Measurements from ENCODE around the gene GALNT14.
"Not testable (repeated sequence)": the region's sequence is repeated elsewhere in the genome, so short reads cannot be mapped to it uniquely, and the experiment has no call there.

GALNT14 gene

DNA sequence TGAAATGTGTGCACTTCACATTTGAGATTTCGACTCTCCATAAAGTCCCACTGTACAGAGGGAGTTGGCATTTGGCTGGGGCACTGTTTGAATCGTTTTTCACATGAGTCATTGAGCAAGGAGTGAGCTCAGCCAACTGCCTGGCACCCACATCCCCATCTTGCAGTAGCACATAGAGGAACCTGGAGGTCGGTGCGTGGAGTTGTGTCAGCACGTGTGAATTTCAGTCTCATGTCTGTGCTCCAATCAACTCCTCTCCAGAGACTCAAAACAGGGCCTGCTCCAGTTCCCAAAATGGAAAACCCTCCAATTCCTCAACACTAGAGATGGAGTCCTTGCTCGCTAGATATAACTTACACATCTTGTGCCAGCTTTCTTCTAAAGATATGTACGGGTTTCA lies 204.2 kb downstream of the GALNT14 start:
- no peak for DNase-seq

DNA sequence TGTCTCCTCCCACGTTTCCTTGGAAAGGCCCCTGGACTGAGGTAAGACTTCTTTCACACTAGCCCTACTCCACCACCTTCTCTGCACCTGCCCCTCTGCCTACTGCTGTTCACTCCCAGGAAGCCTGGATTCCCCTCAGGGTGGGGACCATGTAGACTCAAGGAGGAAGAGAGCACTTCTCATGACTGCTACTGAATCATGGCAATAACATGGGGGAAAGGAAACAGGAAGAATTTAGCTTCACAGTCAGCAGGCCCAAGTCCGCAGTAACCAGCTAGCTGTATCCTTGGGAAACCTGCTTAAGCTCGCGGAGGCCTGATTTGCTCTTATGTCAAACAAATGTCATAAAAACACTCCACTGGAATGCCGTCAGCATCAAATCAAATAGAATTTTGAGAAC lies 204.7 kb downstream of the GALNT14 start:
- DNase-seq, result no peak

DNA sequence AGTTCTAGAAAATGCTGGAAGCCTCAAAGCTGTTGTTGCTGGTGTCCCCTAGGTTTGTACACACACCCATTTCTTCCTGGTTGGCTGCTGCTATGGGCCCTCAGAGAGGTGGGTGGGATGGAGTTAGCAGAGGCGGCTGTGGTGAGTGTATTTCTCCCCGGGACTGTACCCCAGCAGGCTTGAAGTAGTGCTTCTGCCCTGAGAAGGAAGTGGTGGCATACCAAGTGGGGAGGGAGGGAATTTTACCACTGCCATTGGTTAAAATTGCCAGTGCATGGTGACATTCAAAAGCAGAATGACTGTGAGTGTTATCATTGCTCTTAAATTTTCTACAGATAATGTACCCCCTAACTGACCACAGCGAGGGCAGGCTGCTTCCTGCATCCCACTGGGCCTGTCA lies 205.4 kb downstream of the GALNT14 start:
- no peak for DNase-seq

DNA sequence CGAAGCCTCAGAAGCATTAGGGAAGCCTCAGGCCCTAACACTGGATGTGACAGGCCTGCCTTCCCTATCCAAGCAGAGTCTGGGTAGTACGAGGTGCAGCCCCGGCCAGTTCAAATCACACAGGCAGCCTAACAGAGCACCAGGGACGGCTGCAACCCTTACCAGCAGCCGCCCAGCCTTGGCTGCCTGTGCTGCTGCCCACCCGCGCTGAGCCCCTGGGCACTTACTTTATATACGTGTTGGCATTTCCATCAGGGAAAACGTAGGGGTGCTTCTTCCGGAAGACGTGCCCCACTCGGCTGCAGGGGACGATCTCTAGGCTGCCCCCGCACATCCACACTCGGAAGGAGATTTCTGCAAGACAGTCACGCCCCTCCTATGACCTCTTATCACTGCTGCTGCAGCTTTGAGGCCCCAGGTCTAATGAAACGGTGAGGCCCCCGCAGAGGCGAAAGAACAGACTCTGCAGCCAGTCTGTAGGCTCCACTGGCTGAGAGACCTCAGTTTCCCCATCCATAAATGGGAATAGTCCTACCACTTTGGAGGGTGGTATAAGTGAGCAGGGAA lies 206.3 kb downstream of the GALNT14 start:
- no peak for DNase-seq

DNA sequence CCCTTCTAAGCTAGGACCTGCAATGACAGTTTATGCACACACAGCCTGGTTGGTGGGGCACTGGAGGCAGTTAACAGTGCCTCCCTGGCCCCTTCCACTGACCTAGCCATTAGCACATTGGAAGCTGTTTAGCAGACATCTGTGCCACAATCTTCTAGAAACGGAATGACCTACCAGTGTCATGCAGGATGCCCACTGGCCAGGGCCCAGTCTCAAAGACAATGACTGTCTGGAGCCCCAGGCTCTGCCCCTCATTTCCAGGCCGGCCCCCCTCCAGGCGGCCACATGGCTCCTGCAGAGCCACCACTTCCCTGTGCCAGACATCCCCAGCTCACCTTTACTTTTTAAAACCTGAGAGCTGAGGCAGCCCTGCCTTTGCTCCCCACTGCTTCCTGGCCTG lies 207.5 kb downstream of the GALNT14 start:
- no peak for DNase-seq

DNA sequence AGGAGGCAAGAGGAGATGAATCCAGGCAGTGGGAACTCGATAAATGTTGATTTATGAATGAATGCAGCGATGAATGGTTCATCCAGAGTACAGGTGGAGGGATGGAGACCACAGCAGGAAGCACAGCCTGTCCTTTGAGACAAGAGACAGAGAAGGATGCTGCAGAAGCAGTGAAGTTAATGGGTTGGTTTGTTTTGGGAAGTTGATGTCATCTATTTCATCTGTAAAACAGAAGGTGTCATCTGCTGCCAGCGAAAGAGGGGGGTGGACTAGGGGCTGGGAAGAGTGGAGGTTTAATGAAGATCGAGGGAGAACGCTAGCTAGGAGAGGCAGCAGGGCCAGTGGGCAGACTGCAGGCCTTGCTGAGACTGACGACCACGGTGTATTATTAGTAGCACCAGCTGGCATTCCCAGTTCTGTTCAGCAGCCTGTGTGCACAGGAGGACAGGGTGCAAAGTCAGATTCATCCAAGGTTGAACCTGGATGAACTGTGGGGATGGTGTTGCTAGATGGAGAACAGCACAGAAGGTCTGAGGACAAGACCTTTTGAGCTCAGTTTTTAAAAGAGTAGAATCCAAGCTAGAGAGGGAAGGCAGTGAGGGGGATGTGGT lies 210.7 kb downstream of the GALNT14 start:
- peak; percentile 83 for DNase-seq

DNA sequence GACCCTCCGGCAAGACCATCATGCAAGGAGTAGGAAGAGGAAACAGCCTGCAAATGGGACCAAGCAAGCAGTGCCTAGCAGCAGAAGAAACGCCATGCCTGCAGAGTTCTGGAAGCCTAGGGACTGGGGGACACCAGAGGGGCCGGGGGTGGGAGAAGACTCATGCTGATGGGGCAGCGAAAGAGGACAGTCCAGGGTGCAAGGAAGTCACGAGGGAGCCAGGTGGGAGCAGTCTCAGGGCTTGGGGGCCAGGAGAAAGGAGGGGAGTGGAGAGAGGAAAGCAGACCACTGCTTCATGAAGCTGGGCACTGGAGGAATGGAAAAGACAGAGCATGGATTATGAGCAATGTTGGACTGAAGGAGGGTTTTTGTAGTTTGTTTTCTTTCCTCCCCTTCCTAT lies 211.6 kb downstream of the GALNT14 start:
- no peak for DNase-seq

DNA sequence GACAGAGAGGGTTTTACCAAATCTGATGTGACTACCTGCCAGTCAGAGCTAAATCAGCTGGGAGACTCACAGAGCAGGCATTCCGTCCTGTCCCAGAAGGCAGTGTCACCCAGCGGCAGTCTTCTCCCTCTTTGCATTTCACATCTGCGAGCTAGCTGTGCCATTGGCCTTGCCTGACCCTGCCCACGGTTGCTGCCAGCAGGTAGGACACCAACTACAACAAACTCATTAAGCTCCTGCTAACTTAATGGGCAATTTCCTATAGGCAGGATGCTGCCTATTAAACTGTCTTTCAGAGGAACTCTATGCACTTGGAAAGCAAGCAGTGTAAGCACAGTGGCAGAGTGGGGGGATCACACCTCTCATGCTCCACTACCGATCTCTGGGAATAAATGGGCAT lies 214.6 kb downstream of the GALNT14 start:
- no peak for DNase-seq

DNA sequence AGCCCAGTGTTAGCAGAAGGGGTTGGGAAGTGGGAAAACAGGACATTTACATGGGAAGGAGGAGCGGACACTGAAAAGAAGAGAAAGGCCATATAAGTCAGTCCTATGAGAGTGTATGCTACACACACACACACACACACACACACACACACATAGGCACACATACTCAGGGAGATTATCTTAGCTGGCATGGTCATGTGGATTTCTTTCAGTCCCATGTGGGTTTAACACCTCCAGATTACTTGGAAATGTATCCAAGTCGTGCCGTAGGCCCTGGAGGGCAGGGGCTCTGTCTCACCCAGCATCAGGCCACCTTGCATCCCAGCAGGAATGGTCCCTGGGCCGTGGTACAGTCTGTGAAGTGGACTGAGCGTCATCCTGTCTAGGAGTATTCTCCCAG lies 217.7 kb downstream of the GALNT14 start:
- no peak for DNase-seq

DNA sequence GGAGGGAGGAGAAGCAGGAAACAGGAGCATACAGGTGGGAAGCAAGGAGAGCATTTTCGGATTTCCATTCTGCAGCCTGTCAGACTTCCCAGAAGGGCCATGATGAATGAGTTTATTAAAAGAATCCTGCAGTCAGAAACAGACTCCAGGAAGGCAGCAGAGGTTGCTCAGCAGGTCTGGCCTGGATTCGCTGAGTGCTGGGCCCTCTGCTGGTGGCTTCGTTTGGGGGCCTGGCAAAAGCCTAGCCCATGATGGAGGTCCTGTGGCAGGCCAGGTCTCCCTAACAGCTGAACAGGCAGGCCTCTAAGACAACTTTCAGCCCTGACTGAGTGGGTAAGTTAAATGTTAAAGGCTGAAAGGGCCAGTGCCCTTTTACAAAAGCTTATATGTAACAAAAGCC lies 222.8 kb downstream of the GALNT14 start:
- peak; percentile 6 for DNase-seq

DNA sequence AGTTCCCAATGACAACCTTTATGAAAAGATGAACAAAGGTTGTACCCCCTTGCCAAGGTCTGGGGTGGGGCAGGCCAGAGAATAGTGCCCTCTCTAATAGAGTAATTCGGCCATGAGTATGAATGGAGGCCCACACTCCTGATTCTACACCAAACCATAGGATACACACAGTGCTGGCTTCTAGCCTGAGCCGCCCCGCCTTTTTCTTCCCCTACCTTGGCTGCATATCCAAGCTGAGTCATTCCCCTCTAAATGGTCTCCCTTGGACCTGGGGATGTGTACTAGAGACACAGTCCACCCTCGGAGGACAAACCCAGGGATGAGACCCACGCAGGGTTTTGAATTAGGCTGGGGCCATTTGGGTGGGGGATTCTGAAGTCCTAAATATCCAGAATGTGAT lies 223.8 kb downstream of the GALNT14 start:
- DNase-seq, result no peak

DNA sequence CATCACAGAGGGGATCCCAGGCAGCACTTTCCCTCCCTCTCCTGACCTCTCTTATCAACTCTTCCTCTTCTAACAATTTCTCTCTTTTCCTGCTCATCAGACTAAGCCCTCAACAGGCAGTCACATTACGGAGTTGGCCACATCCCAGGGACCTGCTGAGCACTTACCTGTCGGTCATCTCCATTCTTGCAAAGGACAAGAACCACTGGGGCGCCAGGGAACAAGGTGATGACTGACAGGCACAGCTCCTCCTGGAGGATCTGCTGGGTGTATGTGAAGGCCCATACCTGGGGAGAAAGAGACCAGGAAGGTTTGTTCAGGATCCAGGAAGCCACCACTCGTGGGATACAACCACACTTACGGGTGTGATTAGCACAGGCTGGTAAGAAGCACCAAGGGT lies 226.2 kb downstream of the GALNT14 start:
- no peak for DNase-seq

DNA sequence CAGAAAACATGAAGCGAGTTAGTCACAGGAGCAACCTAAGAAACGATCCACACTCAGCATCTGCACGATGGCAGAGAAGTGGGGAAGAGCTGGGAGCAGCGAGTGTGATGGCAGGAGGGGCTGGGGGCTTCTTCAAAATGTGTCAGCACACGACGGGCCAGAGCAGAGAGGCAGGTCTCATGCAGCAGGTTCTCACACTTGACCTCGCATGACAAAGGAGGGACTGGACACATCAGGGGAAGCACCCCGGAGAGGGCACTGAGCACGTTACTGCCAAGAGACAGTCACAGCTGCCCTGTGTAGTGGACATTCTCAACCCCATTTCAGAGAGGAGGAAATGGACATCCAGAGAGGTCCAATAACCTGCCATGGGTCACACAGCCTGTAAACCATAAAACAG lies 226.9 kb downstream of the GALNT14 start:
- DNase-seq, result no peak

DNA sequence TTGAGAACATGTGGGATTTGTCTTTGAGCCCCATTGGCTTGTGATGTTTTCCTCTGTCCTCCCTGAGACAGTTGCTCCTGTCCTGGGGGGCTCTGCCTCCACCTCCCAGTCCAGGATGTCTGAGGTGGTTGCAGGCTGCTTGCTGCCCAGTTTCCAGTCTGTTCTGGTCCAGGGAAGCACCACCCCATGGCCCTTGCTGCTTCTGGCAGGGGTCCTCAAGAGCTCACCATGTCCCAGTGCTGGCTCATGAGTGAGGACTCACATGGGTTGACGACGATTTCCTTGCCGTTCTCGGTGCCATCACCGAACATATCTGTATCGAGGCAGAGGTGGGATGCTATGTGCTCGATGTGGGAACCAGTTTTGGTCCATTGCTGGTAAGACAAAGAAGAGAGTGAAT lies 227.6 kb downstream of the GALNT14 start:
- DNase-seq, result no peak

DNA sequence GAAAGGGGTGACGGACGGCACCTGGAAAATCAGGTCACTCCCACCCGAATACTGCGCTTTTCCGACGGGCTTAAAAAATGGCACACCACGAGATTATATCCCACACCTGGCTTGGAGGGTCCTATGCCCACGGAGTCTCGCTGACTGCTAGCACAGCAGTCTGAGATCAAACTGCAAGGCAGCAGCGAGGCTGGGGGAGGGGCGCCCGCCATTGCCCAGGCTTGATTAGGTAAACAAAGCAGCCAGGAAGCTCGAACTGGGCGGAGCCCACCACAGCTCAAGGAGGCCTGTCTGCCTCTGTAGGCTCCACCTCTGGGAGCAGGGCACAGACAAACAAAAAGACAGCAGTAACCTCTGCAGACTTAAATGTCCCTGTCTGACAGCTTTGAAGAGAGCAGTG lies 233.8 kb downstream of the GALNT14 start:
- not testable (repeated sequence) for DNase-seq

DNA sequence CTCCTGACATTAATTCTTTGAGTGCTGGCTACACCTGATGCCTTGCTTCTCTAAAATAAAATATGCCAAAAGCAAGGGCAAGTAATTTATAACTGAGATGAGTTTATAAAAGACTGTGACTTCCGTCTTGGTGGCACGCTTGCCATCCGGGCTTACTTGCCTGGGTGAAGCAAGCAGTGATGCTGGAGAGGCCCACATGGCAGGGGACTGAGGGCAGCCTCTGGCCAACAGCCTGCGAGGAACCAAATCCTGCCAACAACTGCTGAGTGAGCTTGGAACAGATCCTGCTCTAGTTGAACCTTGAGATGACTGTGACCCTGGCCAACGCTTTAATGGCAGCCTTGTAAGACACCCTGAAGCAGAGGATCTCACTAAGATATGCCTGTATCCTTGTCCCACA lies 234.9 kb downstream of the GALNT14 start:
- no peak for DNase-seq

DNA sequence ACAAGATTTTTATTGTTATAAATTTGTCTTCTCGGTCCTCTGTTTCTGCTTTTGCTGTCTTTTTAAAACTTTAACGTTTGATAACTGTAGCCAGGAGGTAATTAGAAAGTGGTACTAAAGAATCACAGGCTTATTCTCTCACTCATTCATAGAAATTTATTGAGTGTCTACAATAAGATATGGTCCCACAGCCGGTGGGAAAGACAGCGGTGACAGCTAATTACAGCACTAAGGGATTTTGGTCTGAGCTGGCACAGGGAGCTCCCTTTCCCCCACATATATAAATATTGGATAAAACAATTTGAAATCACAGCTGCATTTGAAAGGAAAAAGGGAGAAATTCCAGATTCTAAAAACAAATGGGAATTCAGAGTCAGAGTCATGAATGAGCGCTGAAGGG lies 237.9 kb downstream of the GALNT14 start:
- DNase-seq, result no peak

DNA sequence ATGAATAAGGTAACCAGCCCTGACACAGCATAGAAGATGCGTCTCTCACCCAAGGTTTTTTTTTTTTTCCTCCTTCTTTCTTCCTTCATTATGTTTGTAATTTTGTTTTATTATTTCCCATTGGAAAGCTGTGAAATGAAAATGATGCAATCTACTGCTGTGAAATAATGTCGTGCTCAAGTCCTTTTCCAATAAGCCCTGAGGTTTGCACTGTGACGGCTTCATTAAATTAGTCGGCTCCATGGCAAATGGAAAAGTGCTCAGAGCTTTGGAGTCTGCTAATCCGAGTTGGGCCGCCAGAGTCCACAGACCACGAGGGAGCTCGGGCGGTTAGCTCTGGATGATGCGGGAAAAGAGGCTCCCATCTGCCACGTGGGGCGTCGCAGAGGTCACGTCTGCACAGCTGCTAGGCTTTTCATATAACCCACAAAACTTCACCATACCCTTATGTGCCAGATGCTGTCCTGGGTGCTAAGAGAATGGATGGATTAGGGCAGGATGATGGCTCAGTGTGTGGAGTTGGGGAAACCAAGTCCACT lies 238.7 kb downstream of the GALNT14 start:
- DNase-seq, result no peak

DNA sequence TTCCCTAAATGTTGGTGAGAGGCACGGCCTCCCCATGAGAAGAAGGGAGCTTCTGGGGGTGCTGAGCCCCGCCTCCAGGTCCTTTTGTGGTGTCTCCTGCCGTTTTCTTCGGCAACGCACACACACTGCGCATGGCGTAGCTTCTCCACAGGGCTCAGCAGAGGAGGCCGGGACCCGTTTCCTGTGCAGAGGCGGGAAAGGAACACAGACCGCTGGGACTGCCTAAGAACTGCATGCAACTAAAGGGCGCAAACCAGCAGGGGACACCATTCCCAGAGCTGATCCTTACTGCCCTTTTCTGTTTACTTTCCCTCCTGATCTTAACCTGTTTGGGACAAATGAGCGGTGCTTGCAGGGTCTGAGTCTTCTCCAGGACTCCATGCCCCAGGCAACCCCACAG lies 240.7 kb downstream of the GALNT14 start:
- DNase-seq, result no peak

DNA sequence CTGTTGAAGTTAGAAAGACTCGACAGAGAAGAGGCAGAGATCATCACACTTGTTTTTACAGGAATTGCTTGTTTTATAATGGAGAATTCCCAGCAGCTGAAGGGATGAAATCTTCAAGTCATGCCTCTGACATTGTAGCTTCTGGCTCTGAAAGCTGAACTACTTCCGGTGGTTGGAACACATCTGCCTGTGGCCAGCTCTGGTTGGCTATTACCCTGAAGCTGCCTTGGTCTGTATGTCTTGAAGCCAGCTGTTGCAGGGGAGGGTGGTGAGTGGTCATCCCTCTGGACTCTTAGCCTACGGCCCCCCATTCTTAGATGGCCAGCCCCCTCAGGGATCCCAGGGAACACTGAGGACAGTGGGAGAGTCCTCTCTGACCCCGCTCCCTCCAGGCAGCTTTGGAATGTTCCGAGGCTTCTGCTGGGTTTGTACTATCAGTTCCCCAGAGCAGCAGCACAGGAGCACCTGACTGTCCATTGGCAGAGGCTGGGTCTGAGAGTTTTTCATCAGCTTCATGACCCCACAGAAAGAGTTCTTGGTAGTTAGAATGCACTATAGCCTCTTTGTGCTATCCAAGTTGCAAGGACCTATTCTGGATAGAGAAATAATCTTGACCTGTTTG lies 243.6 kb downstream of the GALNT14 start:
- DNase-seq, result no peak

DNA sequence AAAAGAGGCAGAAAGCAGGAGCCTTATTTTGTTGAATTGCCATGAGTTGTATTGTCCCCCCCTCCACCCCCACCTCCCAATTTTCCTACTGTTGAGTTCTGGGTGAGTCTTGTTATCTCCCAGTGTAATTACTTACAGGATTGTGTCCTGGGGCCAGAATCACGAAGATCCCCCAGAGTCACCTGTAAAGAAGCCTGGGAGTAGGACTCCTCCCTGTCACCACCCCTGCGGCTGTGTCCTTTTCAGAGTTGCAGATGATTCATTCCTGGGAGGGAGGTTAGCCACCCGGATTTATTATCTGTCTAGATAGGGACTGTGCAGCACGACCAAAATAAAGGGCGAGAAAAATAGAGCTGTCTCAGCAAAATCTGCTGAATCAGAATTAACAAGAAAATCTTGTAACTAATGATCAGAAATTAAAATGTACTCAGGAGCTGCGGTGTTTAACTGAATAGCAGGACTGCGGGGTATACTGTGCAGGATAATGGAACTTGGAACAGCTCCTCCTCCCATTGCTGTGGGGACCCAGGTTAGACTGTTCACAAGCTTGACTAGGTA lies 249.3 kb downstream of the GALNT14 start:
- DNase-seq, result no peak

DNA sequence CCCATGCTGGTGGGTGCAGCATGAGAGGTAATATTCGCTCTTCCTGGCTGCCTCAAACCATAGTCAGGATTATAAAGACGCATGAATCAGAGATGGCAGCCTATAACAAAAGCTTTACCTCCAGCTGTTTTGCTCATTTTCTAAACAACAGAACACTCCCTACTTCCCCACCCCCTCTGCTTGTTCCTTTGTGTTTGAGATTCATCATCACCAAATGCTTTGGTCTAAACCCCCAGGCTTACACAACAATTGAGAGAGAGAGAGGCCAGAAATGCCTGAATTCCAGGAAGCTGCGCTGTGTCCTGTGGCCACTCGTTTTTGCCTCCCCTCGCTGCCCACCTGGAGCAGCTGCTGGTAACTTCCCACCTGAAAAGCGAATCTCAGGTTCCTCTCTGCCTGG lies 252.2 kb downstream of the GALNT14 start:
- no peak for DNase-seq

DNA sequence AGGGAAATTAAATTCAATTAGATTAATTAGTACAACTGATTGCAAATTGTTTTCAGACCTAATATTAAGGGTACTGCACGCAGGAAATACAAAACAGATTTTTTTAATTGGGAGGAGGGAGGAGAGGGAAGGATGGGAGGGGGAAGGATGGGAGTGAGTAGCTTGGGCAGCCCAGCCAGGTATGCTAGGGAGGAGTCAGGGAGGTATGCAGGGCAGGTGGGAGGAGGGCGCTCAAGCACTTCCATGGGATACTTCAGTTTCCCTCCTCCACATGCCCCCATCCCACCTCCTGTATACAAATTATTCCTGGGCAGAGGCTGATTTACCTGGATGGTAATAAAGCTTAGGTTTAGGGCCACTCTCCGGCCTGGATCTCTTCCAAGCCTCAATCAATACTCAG lies 254.4 kb downstream of the GALNT14 start:
- no peak for DNase-seq

DNA sequence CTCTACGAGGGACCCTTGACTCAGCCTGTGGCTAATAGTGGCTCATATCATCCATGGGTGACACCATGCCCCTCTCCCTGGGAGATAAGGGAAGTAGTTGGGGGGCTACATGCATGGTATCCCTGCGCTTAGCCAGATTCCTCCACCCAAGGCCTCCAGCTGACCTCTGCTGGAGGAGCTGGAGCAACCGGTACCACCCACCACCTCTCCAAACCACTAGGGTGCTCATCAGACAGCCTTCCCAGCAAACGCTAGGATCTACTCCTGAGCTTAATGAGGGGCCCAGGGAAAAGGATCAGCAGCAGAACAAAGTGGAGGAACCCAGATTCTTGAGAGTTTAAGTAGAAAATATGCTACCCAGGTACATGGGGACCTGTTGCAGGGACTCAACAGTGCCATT lies 255.1 kb downstream of the GALNT14 start:
- DNase-seq, result no peak
